Colonic mucosa (tissue), 4 donors: ENCODE measurements around the gene TLL1. TPM values are rescaled to one million over a fixed set of nuclear protein-coding genes. Genes with fewer than 3 reads are reported as not detected.

Experiments used
- DNase-seq: peaks from one replicate; pipeline ENCODE4 v3.0.0-alpha.2; 2020
- H3K27ac ChIP-seq: fragments of 200-600 bp; one replicate; pipeline ENCODE4 v1.8.0; 2021
- H3K27me3 ChIP-seq: fragments of 200-600 bp; one replicate; pipeline ENCODE4 v1.8.0; 2021
- H3K36me3 ChIP-seq: fragments of 200-600 bp; one replicate; pipeline ENCODE4 v1.8.0; 2021
- H3K4me1 ChIP-seq: fragments of 200-600 bp; one replicate; pipeline ENCODE4 v1.8.0; 2021; ENCODE audit warnings: mild to moderate bottlenecking
- H3K4me3 ChIP-seq: fragments of 200-600 bp; one replicate; pipeline ENCODE4 v1.8.0; 2021
- H3K9ac ChIP-seq, 2 donors: one replicate each; pipeline ENCODE4 v1.7.0; 2013; ENCODE audit warnings: control low read depth in 2 of 2, low read depth in 2 of 2, low read length in 2 of 2
- H3K9me3 ChIP-seq: fragments of 200-600 bp; one replicate; pipeline ENCODE4 v1.8.0; 2021
- intact Hi-C: fragments of 100-400 bp; cut with DNase I; formaldehyde crosslinking; loops from one replicate; pipeline ENCODE4 v1.14.1; 2022
- total RNA-seq, 2 donors: library from RNA; stranded (reverse); fragmentation: NEBNext Ultra II Directional in 1 of 2; extraction: Animal tissue kit (Norgen Biotek cat#: 25700) in 1 of 2; gene quantifications; one replicate each; pipeline ENCODE4 v1.2.1, GENCODE V29; 2021
- TF ChIP-seq, protein P1 (sequence below): fragments of 200-600 bp; IDR thresholded peaks from one replicate; pipeline ENCODE4 v1.8.0; 2022; ENCODE audit warnings: antibody characterized with exemption, mild to moderate bottlenecking
- donor health status: healthy.
- donor health status: DM: no; HTN: no; CAD: no.
- donor health status: DM: no; HTN: no; CAD: no.

Gene TLL1
- total RNA-seq, 2 donors from 2014 or later, result 2.4 to 3.4 TPM

GRCh38 chr4:165915215-165915614 is 42.2 kb downstream of the TLL1 start:
- intact Hi-C loops, result no loop called here
- Histone ChIP-seq H3K4me1 (no peaks in the 10 kb centered on the region), H3K4me3 (no peak overlapping the region), H3K9ac (no peak overlapping the region), H3K27ac (no peak overlapping the region), H3K36me3 (no peaks in the 10 kb centered on the region), H3K9me3 (no peaks in the 10 kb centered on the region), H3K27me3 (no peaks in the 10 kb centered on the region)
- no peak for DNase-seq
- TF ChIP-seq, protein P1, sequence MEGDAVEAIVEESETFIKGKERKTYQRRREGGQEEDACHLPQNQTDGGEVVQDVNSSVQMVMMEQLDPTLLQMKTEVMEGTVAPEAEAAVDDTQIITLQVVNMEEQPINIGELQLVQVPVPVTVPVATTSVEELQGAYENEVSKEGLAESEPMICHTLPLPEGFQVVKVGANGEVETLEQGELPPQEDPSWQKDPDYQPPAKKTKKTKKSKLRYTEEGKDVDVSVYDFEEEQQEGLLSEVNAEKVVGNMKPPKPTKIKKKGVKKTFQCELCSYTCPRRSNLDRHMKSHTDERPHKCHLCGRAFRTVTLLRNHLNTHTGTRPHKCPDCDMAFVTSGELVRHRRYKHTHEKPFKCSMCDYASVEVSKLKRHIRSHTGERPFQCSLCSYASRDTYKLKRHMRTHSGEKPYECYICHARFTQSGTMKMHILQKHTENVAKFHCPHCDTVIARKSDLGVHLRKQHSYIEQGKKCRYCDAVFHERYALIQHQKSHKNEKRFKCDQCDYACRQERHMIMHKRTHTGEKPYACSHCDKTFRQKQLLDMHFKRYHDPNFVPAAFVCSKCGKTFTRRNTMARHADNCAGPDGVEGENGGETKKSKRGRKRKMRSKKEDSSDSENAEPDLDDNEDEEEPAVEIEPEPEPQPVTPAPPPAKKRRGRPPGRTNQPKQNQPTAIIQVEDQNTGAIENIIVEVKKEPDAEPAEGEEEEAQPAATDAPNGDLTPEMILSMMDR, result no peak

DNA sequence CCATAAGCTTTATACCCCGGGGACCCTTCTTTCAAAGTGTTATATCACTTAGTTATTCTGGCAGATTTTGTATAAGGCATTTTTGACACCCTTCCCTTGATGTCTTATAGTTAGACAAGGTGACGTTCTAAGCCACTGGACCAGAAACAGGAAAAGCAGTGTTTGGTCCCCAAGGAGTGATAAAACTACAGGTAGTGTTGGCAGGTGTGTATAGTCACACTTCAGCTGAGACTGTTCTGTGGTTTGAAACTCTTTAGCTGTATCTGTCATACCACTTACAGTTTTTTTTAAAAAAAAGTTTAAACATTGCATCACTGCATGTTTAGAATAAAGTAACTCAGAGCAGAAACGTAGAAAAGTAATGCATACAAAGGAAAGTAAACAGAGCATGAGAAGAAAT is 48.5 kb downstream of the TLL1 start:
- Histone ChIP-seq H3K4me1 (no peaks in the 10 kb centered on the region), H3K9me3 (no peaks in the 10 kb centered on the region), H3K27ac (no peak overlapping the region), H3K4me3 (no peak overlapping the region), H3K9ac (no peak overlapping the region), H3K27me3 (no peaks in the 10 kb centered on the region), H3K36me3 (no peaks in the 10 kb centered on the region)
- intact Hi-C loops, result no loop called here
- DNase-seq, result no peak
- TF ChIP-seq, protein P1, result no peak

GRCh38 chr4:165922747-165923146 is 49.7 kb downstream of the TLL1 start:
- Histone ChIP-seq H3K9ac (no peak overlapping the region), H3K9me3 (no peaks in the 10 kb centered on the region), H3K27me3 (no peaks in the 10 kb centered on the region), H3K4me1 (no peaks in the 10 kb centered on the region), H3K4me3 (no peak overlapping the region), H3K36me3 (no peaks in the 10 kb centered on the region), H3K27ac (no peak overlapping the region)
- no peak for DNase-seq
- TF ChIP-seq, protein P1, result no peak
- intact Hi-C loops, result no loop called here

DNA sequence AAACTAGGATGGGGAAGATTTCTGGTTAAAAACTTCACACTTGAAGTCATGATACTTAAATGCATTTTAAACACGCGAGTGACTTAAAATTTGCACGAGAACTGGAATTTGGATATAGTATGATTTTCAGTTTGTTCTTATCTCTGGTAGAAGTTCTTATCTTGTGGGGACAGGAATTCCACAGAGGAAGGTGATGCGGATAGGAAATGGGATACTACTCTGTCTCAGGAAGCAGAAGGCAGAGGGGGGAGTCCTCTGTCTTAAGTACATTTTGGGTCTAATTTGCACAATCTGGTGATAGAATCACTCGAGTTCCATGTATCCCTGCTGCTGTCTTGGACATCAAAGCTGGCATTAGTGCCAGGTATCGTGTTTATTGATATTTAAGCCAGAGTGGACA is 53.3 kb downstream of the TLL1 start:
- no peak overlapping the region for H3K4me3 ChIP-seq
- intact Hi-C loops, result no loop called here
- TF ChIP-seq, protein P1, result no peak

GRCh38 chr4:165927366-165927765 is 54.3 kb downstream of the TLL1 start:
- Histone ChIP-seq H3K36me3 (no peaks in the 10 kb centered on the region), H3K9ac (no peak overlapping the region), H3K9me3 (no peaks in the 10 kb centered on the region), H3K4me1 (no peaks in the 10 kb centered on the region), H3K27ac (no peak overlapping the region), H3K4me3 (no peak overlapping the region), H3K27me3 (no peaks in the 10 kb centered on the region)
- no peak for DNase-seq
- TF ChIP-seq, protein P1, result no peak
- intact Hi-C loops, result no loop called here

More for the DNA sequence above, 53.3 kb downstream of the TLL1 start:
- H3K4me1 ChIP-seq, result no peaks in the 10 kb centered on the region
- no peaks in the 10 kb centered on the region for H3K36me3 ChIP-seq
- H3K9me3 ChIP-seq, result no peaks in the 10 kb centered on the region
- no peaks in the 10 kb centered on the region for H3K27me3 ChIP-seq
- H3K9ac ChIP-seq, result no peak overlapping the region
- no peak for DNase-seq
- no peak overlapping the region for H3K27ac ChIP-seq

DNA sequence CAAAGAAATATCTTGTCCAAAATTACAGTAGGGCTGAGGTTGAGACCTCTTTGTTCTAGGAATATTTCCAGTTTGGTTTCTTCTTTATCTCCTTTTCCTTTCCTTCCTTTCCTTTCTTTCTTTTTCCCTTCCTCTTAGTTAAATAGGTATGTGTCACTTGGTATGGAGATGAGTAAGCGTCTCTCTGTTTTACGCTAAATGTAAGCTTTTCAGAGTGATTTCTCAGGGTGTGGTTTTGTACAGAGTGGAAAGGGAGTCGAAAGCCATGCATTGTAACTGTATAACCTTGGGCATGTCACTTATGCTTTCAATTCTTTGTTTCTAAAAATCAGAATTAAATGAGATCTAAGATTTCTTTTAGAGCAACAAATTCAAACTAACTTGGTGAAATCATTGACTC is 54.8 kb downstream of the TLL1 start:
- H3K27ac ChIP-seq, result no peak overlapping the region
- H3K9me3 ChIP-seq, result no peaks in the 10 kb centered on the region
- intact Hi-C loops, result no loop called here
- no peak for DNase-seq
- H3K36me3 ChIP-seq, result no peaks in the 10 kb centered on the region
- no peak overlapping the region for H3K9ac ChIP-seq
- no peaks in the 10 kb centered on the region for H3K4me1 ChIP-seq
- TF ChIP-seq, protein P1, result no peak
- H3K27me3 ChIP-seq, result no peaks in the 10 kb centered on the region
- no peak overlapping the region for H3K4me3 ChIP-seq
